ENCODE results near the gene AZU1.
"Not testable (repeated sequence)": the region's sequence is repeated elsewhere in the genome, so short reads cannot be mapped to it uniquely, and the experiment has no call there.

The AZU1 gene

GRCh38 chr19:853014-853585 lies 25.5 kb downstream of the AZU1 start:
- Histone ChIP-seq H3K4me2 (ENCODE audit: low read depth, low read length, poor library complexity, severe bottlenecking) (no peak overlapping the region), H3K27ac (ENCODE audit: low read depth, low read length) (no peak overlapping the region), H3K27me3 (ENCODE audit: low read length) (no peaks in the 10 kb centered on the region)

GRCh38 chr19:853614-854220 lies 26.1 kb downstream of the AZU1 start:
- H3K9me2 ChIP-seq (replicated peaks; ENCODE audit: insufficient read depth, low read length); H3K9ac ChIP-seq (ENCODE audit: low read length); H3K4me2 ChIP-seq (ENCODE audit: low read depth, low read length, poor library complexity, severe bottlenecking); H2AFZ ChIP-seq (ENCODE audit: low read depth, low read length, severe bottlenecking); H3K27me3 ChIP-seq (ENCODE audit: low read length); H3K4me3 ChIP-seq (ENCODE audit: insufficient read depth, low read length, poor library complexity, severe bottlenecking); H3K36me3 ChIP-seq (ENCODE audit: low read length); H3K79me2 ChIP-seq (ENCODE audit: insufficient read depth, low read length); H3K27ac ChIP-seq (ENCODE audit: low read depth, low read length); H3K9me3 ChIP-seq (ENCODE audit: insufficient read depth, low read length); H3F3A ChIP-seq (ENCODE audit: insufficient read depth); H4K20me1 ChIP-seq (ENCODE audit: low read depth, low read length): not testable (repeated sequence)

More at GRCh38 chr19:853014-853585, 25.5 kb downstream of the AZU1 start:
- no peaks in the 10 kb centered on the region for H3K79me2 ChIP-seq (ENCODE audit: insufficient read depth, low read length)
- H2AFZ ChIP-seq (ENCODE audit: low read depth, low read length, severe bottlenecking), result no peak overlapping the region
- H3K4me3 ChIP-seq (ENCODE audit: insufficient read depth, low read length, poor library complexity, severe bottlenecking), result no peak overlapping the region
- no peaks in the 10 kb centered on the region for H3K36me3 ChIP-seq (ENCODE audit: low read length)
- H3K9me2 ChIP-seq (replicated peaks; ENCODE audit: insufficient read depth, low read length), result no peaks in the 10 kb centered on the region
- no peaks in the 10 kb centered on the region for H4K20me1 ChIP-seq (ENCODE audit: low read depth, low read length)
- no peak overlapping the region for H3K9ac ChIP-seq (ENCODE audit: low read length)
- TF ChIP-seq EZH2phosphoT487 (conservative IDR thresholded peaks at IDR 0.05; ENCODE audit: low read length), result no peak
- TF ChIP-seq, protein P1, sequence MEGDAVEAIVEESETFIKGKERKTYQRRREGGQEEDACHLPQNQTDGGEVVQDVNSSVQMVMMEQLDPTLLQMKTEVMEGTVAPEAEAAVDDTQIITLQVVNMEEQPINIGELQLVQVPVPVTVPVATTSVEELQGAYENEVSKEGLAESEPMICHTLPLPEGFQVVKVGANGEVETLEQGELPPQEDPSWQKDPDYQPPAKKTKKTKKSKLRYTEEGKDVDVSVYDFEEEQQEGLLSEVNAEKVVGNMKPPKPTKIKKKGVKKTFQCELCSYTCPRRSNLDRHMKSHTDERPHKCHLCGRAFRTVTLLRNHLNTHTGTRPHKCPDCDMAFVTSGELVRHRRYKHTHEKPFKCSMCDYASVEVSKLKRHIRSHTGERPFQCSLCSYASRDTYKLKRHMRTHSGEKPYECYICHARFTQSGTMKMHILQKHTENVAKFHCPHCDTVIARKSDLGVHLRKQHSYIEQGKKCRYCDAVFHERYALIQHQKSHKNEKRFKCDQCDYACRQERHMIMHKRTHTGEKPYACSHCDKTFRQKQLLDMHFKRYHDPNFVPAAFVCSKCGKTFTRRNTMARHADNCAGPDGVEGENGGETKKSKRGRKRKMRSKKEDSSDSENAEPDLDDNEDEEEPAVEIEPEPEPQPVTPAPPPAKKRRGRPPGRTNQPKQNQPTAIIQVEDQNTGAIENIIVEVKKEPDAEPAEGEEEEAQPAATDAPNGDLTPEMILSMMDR (IDR thresholded peaks at IDR 0.05; ENCODE audit: insufficient read depth, low read length, poor library complexity, severe bottlenecking), result no peak
- H3K9me3 ChIP-seq (ENCODE audit: insufficient read depth, low read length), result no peaks in the 10 kb centered on the region
- H3F3A ChIP-seq (ENCODE audit: insufficient read depth), result no peaks in the 10 kb centered on the region

DNA sequence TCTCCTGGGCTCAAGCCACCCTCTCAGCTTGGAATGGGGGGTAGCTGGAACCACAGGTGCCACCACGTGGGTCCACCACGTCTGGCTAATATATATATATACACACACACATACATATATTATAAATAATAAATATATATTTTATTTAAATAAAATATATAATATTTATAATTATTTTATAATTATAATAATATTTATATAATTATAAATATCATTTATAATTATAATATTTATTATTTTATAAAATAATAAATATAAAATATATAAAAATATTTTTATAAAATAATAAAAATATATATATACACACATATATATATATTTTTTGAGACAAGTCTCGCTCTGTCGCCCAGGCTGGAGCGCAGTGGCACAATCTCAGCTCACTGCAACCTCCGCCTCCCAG lies 26.9 kb downstream of the AZU1 start:
- TF ChIP-seq, protein P1 (IDR thresholded peaks at IDR 0.05; ENCODE audit: insufficient read depth, low read length, poor library complexity, severe bottlenecking), result no peak
- no peak for TF ChIP-seq EZH2phosphoT487 (conservative IDR thresholded peaks at IDR 0.05; ENCODE audit: low read length)
- H3F3A ChIP-seq (ENCODE audit: insufficient read depth), result no peaks in the 10 kb centered on the region

DNA sequence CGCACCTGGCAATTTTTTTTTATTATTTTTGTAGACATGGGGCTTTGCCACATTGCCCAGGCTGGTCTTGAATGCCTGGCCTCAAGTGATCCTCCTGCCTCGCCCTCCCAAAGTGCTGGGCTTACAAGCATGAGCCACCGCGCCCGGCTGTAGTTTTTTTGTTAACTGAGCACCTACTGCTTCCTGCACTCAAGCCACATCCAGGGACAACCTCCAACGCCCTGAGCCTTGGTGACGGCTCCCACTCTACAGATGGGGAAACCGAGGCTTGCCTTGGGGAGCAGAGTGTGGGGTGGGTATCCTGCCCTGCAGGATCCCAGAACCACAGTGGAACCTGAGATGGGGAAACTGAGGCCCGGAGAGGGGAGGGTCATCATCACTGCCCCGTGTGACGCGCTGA lies 27.5 kb downstream of the AZU1 start:
- no peak overlapping the region for H2AFZ ChIP-seq (ENCODE audit: low read depth, low read length, severe bottlenecking)

More for the DNA sequence above, 26.9 kb downstream of the AZU1 start:
- Histone ChIP-seq H3K36me3 (ENCODE audit: low read length) (no peaks in the 10 kb centered on the region), H3K9me3 (ENCODE audit: insufficient read depth, low read length) (no peaks in the 10 kb centered on the region), H3K9me2 (replicated peaks; ENCODE audit: insufficient read depth, low read length) (no peaks in the 10 kb centered on the region), H4K20me1 (ENCODE audit: low read depth, low read length) (no peaks in the 10 kb centered on the region), H3K9ac (ENCODE audit: low read length) (no peak overlapping the region), H2AFZ (ENCODE audit: low read depth, low read length, severe bottlenecking) (no peak overlapping the region), H3K27me3 (ENCODE audit: low read length) (no peaks in the 10 kb centered on the region), H3K4me3 (ENCODE audit: insufficient read depth, low read length, poor library complexity, severe bottlenecking) (no peak overlapping the region), H3K27ac (ENCODE audit: low read depth, low read length) (no peak overlapping the region), H3K4me2 (ENCODE audit: low read depth, low read length, poor library complexity, severe bottlenecking) (no peak overlapping the region), H3K79me2 (ENCODE audit: insufficient read depth, low read length) (no peaks in the 10 kb centered on the region)

More for the DNA sequence above, 27.5 kb downstream of the AZU1 start:
- Histone ChIP-seq H3K36me3 (ENCODE audit: low read length) (no peaks in the 10 kb centered on the region), H3K4me2 (ENCODE audit: low read depth, low read length, poor library complexity, severe bottlenecking) (no peak overlapping the region), H3K27ac (ENCODE audit: low read depth, low read length) (no peak overlapping the region), H3K79me2 (ENCODE audit: insufficient read depth, low read length) (no peaks in the 10 kb centered on the region), H3K9ac (ENCODE audit: low read length) (no peak overlapping the region), H3K9me2 (replicated peaks; ENCODE audit: insufficient read depth, low read length) (no peaks in the 10 kb centered on the region), H3K27me3 (ENCODE audit: low read length) (no peaks in the 10 kb centered on the region), H4K20me1 (ENCODE audit: low read depth, low read length) (no peaks in the 10 kb centered on the region), H3K9me3 (ENCODE audit: insufficient read depth, low read length) (no peaks in the 10 kb centered on the region), H3F3A (ENCODE audit: insufficient read depth) (no peaks in the 10 kb centered on the region), H3K4me3 (ENCODE audit: insufficient read depth, low read length, poor library complexity, severe bottlenecking) (no peak overlapping the region)
- no peak for TF ChIP-seq EZH2phosphoT487 (conservative IDR thresholded peaks at IDR 0.05; ENCODE audit: low read length)
- TF ChIP-seq, protein P1 (IDR thresholded peaks at IDR 0.05; ENCODE audit: insufficient read depth, low read length, poor library complexity, severe bottlenecking), result no peak
